Kidney tubule cell (primary cell): ENCODE measurements around the gene REXO4.
A peak's percentile ranks its signal among the peaks of the same experiment; 100 is the strongest.
"Not testable (repeated sequence)": the region's sequence is repeated elsewhere in the genome, so short reads cannot be mapped to it uniquely, and the experiment has no call there.

Experiments
- DNase-seq: peaks from one replicate; pipeline ENCODE4 v3.0.0-alpha.2; 2018; ENCODE audit warnings: low spot score

REXO4 gene

DNA sequence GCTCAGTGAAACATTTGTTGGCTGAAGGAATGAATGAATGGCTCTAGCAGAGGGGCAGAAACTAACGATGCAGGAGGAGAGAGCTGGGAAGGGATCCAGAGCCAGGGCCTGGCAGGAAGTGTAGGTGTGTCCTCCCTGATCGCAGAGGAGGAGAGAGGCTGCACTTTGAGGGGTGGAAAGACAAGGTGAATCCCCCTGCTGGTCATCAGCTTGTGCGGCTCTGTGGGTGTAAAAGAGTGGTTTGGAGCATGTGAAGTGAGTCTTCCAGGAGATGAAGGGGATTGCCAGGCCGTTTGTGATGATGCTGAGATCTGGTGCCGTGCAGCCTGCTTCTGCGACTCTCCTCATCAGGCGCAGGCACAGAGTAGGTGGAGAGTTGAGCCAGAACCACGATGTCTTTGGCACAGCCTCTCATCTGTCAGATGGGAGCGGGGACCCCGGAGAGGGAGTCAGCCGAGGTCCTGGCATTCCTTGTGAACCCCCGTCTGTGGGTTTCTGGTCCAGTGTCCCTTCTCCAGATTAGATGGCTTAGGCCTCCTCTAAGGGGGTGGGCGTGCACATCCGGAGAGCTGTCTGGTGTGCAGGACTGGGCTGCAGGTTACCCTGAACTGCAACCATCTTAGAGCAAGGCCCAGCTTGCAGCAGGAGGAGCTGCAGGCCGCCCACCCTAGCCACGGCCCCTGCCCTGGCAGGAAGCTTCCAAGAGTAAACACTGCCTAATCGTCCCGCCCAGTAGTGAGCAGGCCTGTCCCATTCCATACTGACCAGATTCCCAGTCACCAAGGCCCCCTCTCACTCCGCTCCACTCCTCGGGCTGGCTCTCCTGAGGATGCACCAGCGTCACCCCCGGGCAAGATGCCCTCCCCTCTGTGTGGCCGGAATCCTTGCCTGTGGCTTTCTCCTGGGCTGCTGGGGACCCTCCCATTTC lies 4.1 kb upstream of the REXO4 start, which contains the start of gene ADAMTS13:
Gene ADAMTS13 (plus strand): TSS at position 753 of the 928 bp plus-strand sequence. CDS start 77 bp downstream, at position 830.
- DNase-seq = peak; percentile 13

GRCh38 chr9:133420392-133420827 lies 2.6 kb upstream of the REXO4 start:
- DNase-seq = no peak

DNA sequence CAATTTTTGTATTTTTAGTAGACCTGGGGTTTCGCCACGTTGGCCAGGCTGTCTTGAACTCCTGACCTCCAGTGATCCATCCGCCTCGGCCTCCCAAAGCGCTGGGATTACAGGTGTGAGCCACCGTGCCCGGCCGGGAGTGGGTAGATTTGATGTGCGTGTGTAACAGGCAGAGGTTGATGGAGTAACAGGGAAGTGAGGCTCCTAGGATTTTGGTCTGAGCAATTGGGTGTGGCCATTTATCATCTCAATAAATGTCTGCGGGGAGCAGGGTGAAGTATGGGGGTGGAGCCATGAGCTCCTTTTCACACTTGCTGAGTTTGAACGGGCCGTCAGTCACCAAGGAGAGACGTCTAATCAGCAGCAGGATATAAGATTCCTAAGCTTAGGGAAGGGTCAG lies 1.2 kb upstream of the REXO4 start:
- no peak for DNase-seq

GRCh38 chr9:133415170-133415569 lies 2.6 kb downstream of the REXO4 start:
- no peak for DNase-seq

DNA sequence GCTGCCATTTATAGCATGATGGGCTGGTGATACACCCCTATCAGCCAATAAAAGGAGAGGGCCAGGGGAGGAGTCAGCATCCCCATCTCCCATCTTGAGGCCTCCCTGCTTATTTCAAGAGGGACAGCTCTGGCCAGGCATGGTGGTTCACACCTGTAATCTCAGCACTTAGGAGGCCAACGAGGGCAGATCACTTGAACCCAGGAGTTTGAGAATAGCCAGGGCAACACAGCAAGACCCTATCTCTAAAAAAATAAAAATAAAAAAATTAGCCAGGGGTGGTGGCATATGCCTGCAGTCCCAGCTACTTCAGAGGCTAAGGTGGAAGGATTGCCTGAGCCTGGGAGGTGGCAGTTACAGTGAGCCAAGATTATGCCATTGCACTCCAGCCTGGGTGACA lies 9.8 kb downstream of the REXO4 start:
- DNase-seq = no peak

- DNase-seq = peak; percentile 77
Measured at GRCh38 chr9:133406480-133407307, 11.1 kb downstream of the REXO4 start.

DNA sequence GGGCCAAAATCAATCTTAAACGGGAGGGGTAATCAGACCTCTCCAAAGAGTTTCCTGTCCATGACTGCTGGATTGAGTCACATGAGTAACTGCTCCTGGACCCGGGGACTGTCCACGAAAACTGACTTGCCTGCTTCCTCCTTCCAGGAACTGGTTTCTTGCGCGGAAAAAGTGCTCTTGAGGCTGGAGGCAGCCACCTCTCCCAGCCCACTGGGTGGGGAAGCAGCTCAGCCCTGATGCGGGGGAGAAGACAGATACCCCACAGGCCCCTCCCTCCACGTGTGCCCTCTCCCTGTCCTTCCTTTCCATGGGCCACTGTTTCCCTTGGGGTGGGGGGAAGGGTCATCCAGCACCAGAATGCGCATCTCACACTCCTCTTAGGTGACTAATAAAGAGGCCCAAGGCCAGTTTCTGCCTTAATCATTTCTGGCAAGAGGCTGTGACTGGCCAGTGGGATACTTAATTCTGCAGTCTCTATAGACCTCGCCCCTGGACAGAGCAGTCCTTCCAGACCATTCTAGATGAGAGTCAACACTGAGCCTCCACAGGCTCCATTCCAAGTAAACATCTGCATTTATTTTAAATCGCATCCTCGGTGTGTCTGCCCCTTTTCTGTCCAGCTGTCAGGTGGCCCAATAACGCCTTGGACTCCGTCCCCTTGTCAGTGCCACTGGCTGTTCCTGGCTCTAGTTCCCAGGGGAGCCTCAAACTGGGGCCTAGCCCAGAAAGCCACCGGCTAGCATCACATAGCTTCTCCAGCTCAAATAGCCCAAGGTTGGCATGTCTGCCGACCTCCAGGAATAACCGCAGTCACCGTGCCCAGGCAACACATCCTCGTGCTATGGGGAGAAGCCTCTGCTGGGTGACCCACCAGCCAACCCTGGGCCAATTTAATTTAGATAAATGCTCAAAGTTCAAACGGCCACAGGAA lies 12.0 kb downstream of the REXO4 start:
- DNase-seq = peak; percentile 47

DNA sequence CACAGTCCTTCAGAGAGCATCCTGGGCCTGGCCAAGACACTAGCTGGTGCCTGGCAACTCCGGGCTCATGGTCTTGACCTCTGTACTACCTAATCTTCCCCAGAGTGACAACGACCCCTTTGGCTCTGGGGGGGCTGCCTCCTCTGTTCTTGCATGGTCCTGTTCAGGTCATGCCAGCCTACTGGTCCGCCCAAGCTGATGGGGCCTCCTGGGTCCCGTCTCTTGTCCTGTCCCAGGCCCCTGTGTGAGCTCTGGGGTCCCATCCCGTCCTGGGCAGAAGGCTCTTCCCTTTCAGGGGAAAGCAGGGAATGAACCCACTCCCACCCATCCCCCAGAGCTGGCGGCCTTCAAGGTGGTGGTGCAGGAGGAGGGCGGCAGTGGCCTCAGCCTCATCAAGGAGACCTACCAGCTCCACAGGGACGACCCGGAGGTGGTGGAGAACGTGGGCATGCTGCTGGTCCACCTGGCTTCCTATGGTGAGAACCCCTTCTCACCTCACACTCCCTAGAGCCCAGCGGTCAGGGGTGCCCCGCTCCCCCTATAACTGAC lies 13.3 kb downstream of the REXO4 start:
- DNase-seq = no peak

- DNase-seq = peak; percentile 65
Measured at GRCh38 chr9:133403766-133404453, 13.9 kb downstream of the REXO4 start.

- DNase-seq = no peak
Measured at GRCh38 chr9:133402689-133403088, 15.1 kb downstream of the REXO4 start.

DNA sequence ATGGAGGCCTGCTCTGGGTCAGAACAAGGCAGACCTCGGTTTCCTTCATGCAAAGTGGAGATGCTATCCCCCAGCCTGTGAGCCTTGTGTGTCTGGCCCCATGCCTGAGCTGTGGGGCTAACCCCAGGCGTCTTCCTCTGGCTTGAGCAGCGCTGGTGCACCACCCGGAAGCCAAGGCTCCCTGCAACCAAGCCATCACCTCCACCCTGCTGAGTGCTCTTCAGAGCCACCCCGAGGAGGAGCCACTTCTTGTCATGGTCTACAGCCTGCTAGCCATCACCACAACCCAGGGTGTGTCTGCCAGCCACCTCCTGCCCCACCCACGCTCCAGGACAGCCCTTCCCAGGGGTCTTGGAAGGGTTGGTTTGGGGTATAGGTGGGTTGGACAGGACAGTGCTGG lies 16.2 kb downstream of the REXO4 start:
- no peak for DNase-seq

GRCh38 chr9:133400292-133400691 lies 17.5 kb downstream of the REXO4 start:
- no peak for DNase-seq

GRCh38 chr9:133397895-133398294 lies 19.9 kb downstream of the REXO4 start:
- no peak for DNase-seq

DNA sequence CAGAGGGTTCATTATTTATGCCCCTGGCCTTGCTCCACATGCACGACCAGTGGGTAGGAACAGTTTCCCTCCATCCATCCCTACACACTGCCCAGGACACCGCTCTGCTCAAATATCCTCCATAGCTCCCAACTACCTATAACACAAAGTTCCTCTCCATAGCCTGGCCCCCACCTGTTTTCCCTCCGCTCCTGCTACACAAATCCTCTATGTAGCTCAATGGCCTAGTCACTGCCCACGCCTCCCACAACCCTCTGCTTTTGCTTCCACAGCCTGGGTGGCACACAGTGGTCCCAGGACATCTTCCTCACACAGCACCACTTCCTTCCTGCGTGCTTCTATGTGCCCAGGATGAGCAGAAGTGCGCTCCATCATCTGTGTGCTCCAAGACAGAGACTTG lies 20.4 kb downstream of the REXO4 start:
- DNase-seq = no peak

GRCh38 chr9:133396952-133397351 lies 20.9 kb downstream of the REXO4 start:
- no peak for DNase-seq

DNA sequence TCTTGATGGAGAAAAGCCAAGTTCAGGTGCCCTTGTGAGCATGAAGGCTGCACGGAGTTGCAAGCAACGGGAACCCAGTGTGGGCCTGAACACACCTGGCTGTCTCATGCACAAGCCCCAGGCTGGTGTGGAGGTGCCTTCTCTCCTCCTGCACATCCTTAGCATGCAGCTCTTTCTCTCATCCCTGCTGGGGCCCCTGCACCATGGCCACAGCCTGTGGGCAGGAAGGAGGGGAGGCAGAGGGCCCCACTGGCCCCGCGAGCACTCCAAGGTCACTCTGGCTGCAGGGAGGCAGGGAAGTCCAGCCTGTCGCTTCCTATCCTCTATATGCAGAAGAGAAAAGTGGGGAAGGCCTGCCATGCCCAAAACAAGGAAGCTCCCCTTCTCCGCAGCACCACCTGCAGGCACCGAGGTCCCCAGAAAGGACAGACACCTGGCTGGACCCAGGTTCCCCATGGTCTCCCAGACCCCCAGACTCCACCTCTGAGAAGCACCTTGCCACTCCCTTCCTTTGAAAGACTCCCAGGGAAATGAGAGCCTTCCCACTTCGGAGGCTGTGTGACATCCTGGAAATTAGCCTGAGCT lies 23.0 kb downstream of the REXO4 start:
- DNase-seq = no peak

- no peak for DNase-seq
Measured at GRCh38 chr9:133393399-133393798, 24.4 kb downstream of the REXO4 start.

DNA sequence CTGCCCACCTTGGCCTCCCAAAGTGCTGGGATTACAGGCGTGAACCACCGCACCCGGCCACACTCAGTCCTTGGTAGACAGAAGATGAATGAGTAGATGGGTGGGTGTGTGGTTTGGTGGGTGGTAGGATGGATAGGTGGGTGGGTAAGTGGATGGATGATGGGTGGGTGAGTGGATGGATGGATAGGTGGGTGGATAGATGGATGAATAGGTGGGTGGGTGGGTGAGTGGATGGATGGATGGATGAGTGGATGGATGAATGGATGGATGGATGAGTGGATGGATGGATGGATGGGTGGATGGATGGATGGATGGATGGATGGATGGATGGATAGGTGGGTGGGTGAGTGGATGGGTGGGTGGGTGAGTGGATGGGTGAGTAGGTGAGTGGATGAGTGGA lies 25.5 kb downstream of the REXO4 start:
- DNase-seq = not testable (repeated sequence)

DNA sequence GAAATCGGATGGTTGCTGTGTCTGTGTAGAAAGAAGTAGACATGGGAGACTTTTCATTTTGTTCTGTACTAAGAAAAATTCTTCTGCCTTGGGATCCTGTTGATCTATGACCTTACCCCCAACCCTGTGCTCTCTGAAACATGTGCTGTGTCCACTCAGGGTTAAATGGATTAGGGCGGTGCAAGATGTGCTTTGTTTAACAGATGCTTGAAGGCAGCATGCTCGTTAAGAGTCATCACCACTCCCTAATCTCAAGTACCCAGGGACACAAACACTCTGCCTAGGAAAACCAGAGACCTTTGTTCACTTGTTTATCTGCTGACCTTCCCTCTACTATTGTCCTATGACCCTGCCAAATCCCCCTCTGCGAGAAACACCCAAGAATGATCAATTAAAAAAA lies 26.4 kb downstream of the REXO4 start:
- not testable (repeated sequence) for DNase-seq

DNA sequence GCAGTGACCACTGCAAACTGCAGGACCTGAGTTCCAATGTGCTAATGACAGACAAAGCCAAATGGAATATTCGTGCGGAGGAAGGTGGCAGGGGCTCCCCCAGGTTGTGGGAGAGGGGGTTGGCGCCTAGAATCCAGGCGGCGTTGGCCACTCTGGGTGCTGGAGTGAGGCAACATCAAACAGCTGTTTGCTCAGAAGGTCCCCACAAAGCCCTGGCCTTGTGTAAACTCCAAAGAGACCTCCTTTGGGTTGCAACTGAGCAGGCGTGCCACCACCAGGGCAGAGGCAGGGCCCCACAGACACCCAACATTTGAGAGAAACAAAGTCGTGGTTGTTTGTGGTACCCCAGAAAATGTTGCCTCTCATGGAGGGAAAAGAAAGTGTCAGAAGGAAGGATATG lies 27.1 kb downstream of the REXO4 start:
- DNase-seq = no peak
